ENCODE results near the gene BBS1. TPM values are rescaled to one million over a fixed set of nuclear protein-coding genes. Genes with fewer than 3 reads are reported as not detected.
A peak's percentile ranks its signal among the peaks of the same experiment; 100 is the strongest.
"Not testable (repeated sequence)": the region's sequence is repeated elsewhere in the genome, so short reads cannot be mapped to it uniquely, and the experiment has no call there.

Gene BBS1
- polyA plus RNA-seq, 1 experiment = 17.7 TPM

DNA sequence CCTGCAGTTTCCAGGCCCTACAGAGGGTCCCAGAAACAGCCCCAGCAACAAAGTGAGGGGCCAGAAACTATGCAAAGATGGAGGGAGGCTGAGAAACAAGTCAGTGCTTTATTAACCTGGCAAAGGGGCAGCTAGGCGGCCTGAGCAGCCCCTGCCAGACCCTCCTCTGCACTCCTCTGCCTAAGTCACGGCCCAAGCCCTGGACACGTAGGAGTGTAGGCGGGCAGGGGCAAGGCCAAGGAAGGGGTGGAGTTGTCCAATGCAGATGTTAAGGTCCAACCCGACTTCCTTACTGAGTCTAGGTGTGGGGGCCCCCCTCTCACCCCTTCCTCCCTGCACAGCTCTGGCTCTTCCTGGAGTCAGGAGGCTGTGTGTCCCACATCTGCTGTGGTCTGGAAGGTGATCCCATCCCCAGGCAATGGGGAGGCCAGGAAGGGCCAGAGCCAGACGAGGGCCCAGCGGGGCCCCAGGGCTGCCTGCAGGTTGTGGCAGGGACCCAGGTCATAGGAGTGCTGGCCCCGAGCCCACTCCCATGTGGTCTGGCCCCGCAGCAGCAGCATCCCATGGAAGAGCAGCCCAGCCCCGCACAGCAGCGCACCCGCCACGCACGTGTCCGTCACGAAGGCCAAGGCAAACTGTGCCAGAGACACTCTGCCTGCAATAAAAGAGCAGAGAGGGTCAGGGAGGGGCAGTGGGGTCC lies 28.9 kb downstream of the BBS1 start:
- no peak for DNase-seq (ENCODE audit: low read depth, low spot score)
- Histone ChIP-seq H3K4me3 (ENCODE audit: low read depth, low read length) (no peak overlapping the region), H3K27me3 (ENCODE audit: control insufficient read depth, insufficient read depth, low read length) (no peaks in the 10 kb centered on the region), H3K27ac (ENCODE audit: low read depth, low read length) (no peak overlapping the region), H3K9me3 (ENCODE audit: control insufficient read depth, insufficient read depth, low read length) (no peaks in the 10 kb centered on the region; the same call in 1 of the 2 replicates)
- ChIA-PET POLR2A (no interaction called here), CTCF (no interaction called here)
- TF ChIP-seq, protein P1, sequence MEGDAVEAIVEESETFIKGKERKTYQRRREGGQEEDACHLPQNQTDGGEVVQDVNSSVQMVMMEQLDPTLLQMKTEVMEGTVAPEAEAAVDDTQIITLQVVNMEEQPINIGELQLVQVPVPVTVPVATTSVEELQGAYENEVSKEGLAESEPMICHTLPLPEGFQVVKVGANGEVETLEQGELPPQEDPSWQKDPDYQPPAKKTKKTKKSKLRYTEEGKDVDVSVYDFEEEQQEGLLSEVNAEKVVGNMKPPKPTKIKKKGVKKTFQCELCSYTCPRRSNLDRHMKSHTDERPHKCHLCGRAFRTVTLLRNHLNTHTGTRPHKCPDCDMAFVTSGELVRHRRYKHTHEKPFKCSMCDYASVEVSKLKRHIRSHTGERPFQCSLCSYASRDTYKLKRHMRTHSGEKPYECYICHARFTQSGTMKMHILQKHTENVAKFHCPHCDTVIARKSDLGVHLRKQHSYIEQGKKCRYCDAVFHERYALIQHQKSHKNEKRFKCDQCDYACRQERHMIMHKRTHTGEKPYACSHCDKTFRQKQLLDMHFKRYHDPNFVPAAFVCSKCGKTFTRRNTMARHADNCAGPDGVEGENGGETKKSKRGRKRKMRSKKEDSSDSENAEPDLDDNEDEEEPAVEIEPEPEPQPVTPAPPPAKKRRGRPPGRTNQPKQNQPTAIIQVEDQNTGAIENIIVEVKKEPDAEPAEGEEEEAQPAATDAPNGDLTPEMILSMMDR (IDR thresholded peaks at IDR 0.05; ENCODE audit: low read depth, low read length) = no peak

DNA sequence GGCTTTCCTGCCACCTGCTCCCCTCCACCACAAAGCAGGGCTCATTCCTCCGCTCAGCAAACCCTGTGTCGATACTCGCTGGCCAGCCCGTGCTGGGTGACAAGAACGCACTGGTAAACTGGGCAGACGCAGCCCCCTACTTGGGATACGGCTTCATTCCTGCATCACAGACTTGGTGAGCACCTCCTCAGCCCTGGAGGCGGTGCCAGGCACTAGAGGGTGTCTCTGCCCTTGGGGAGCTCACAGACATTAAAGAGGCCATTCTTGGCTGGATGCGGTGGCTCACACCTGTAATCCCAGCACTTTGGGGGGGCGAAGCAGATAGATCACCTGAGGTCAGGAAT lies 29.4 kb downstream of the BBS1 start:
- no peak overlapping the region for H3K27ac ChIP-seq (ENCODE audit: low read depth, low read length)
- TF ChIP-seq, protein P1 (IDR thresholded peaks at IDR 0.05; ENCODE audit: low read depth, low read length) = no peak
- H3K27me3 ChIP-seq (ENCODE audit: control insufficient read depth, insufficient read depth, low read length) = no peaks in the 10 kb centered on the region
- H3K9me3 ChIP-seq (ENCODE audit: control insufficient read depth, insufficient read depth, low read length) = no peaks in the 10 kb centered on the region; the same call in 1 of the 2 replicates
- H3K4me3 ChIP-seq (ENCODE audit: low read depth, low read length) = no peak overlapping the region
- POLR2A ChIA-PET = interaction anchor here (0.7 kb wide), 1 partner anchor 131 kb away, joined by 7 read pairs; no protein-coding TSS in a partner anchor
- CTCF ChIA-PET = no interaction called here
- DNase-seq (ENCODE audit: low read depth, low spot score) = no peak

DNA sequence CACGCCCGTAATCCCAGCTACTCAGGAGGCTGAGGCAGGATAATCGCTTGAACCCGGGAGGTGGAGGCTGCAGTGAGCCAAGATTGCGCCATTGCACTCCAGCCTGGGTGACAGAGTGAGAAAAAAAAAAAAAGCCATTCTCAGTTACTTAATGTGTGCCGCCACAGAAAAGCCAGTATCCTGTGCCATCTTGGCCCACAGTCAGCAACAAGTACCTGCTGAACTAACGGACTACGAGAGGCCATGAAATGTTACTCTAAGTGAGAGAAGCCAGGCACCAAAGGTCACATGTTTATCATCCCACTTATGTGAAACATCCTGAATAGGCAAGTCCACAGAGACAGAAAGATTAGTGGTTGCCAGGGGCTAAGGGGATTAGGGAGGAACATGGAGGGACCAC lies 30.2 kb downstream of the BBS1 start:
- POLR2A ChIA-PET = interaction anchor here (0.7 kb wide), 2 partner anchors 17 to 211 kb away, joined by 4 to 7 read pairs; no protein-coding TSS in a partner anchor
- H3K9me3 ChIP-seq (ENCODE audit: control insufficient read depth, insufficient read depth, low read length); H3K4me3 ChIP-seq (ENCODE audit: low read depth, low read length); CTCF ChIA-PET; H3K27me3 ChIP-seq (ENCODE audit: control insufficient read depth, insufficient read depth, low read length); DNase-seq (ENCODE audit: low read depth, low spot score): not testable (repeated sequence)
- H3K27ac ChIP-seq (ENCODE audit: low read depth, low read length) = peak overlapping the region; percentile 11

DNA sequence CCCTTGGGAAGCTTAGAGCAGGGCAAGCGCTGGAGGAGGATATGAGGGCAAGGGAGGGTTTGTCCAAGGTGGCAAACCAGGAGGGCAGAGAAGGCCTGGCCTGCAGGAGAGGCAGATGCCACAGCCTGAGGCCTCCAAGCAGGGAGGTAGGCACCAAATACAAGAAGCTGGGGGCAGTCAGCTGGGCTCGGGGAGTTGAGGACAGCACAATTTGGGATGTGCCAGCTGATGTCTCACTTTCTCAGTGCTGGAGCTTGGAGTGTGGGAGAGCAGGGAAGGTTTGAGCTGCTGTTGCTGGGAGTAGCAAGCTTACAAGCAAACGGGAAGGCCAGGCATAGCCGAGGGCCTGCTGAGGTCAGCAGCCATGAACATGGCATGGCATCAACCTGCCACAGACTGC lies 31.5 kb downstream of the BBS1 start:
- ChIA-PET POLR2A (interaction anchor here (0.5 kb wide), 1 partner anchor 112 kb away, joined by 5 read pairs; no protein-coding TSS in a partner anchor), CTCF (no interaction called here)
- TF ChIP-seq, protein P1 (IDR thresholded peaks at IDR 0.05; ENCODE audit: low read depth, low read length) = no peak
- H3K27me3 ChIP-seq (ENCODE audit: control insufficient read depth, insufficient read depth, low read length) = peaks cover 4% of the 10 kb centered on the region
- DNase-seq (ENCODE audit: low read depth, low spot score) = no peak
- no peak overlapping the region for H3K4me3 ChIP-seq (ENCODE audit: low read depth, low read length)
- no peaks in the 10 kb centered on the region; the same call in 1 of the 2 replicates for H3K9me3 ChIP-seq (ENCODE audit: control insufficient read depth, insufficient read depth, low read length)
- H3K27ac ChIP-seq (ENCODE audit: low read depth, low read length) = no peak overlapping the region

DNA sequence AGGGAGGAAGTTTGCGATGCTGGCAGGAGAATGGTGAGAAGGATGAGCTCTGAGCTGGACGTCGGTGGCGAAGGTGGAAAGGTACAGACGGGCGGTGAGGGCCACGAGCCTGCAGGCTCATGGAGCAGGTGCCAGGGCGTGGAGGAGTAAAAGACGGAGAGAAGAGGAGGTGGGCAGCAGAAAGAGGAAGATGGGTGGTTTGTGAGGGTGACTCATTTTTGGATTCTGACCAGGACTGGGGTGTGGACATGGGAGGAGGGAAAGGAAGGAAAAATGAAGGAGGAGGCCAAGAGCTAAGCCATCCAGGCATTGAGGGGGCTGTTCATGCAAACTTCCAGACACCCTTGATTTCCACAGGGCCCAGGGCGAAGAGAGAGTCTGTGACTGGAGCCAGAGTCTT lies 31.9 kb downstream of the BBS1 start:
- ChIA-PET CTCF (no interaction called here), POLR2A (interaction anchor here (0.5 kb wide), 1 partner anchor 112 kb away, joined by 5 read pairs; no protein-coding TSS in a partner anchor)
- Histone ChIP-seq H3K27me3 (ENCODE audit: control insufficient read depth, insufficient read depth, low read length) (peaks cover 7% of the 10 kb centered on the region), H3K4me3 (ENCODE audit: low read depth, low read length) (no peak overlapping the region), H3K27ac (ENCODE audit: low read depth, low read length) (no peak overlapping the region), H3K9me3 (ENCODE audit: control insufficient read depth, insufficient read depth, low read length) (no peaks in the 10 kb centered on the region; the same call in 1 of the 2 replicates)
- TF ChIP-seq, protein P1 (IDR thresholded peaks at IDR 0.05; ENCODE audit: low read depth, low read length) = no peak
- DNase-seq (ENCODE audit: low read depth, low spot score) = no peak

Measured in AG04450 (cell line).